OCI-LY1 (cell line): ENCODE data around the gene OLFML1.

Experiments
- H2AFZ ChIP-seq: fragments of 200-600 bp; sonication (generic), shearing (Covaris generic); 2 replicates; pipeline ENCODE4 v1.6.0; 2014; ENCODE audit warnings: antibody characterized with exemption, mild to moderate bottlenecking, low read length
- H3F3A ChIP-seq: fragments of 200-600 bp; sonication (generic), shearing (Covaris generic); 2 replicates; pipeline ENCODE4 v1.6.0; 2014; ENCODE audit warnings: mild to moderate bottlenecking, antibody characterized with exemption, low read length, moderate library complexity; ENCODE audit not compliant: insufficient read depth
- H3K27ac ChIP-seq: fragments of 200-600 bp; sonication (generic); 2 replicates; pipeline ENCODE4 v1.5.1; 2014; ENCODE audit warnings: low read length, mixed run types, mild to moderate bottlenecking, low read depth; ENCODE audit not compliant: poor library complexity, severe bottlenecking
- H3K27me3 ChIP-seq: fragments of 200-600 bp; sonication (generic); 2 replicates; pipeline ENCODE4 v1.6.0; 2014; ENCODE audit warnings: antibody characterized with exemption, mild to moderate bottlenecking, low read length, moderate library complexity; ENCODE audit not compliant: insufficient read depth
- H3K36me3 ChIP-seq: fragments of 200-600 bp; sonication (generic); 2 replicates; pipeline ENCODE4 v1.6.1; 2014; ENCODE audit warnings: mild to moderate bottlenecking, antibody characterized with exemption, low read length, moderate library complexity, mixed read lengths; ENCODE audit not compliant: insufficient read depth
- H3K4me1 ChIP-seq: fragments of 200-600 bp; sonication (generic); 2 replicates; pipeline ENCODE4 v1.5.1; 2014; ENCODE audit warnings: mild to moderate bottlenecking, low read length, moderate library complexity; ENCODE audit not compliant: insufficient read depth, severe bottlenecking
- H3K4me2 ChIP-seq: fragments of 200-600 bp; sonication (generic), shearing (Covaris generic); 2 replicates; pipeline ENCODE4 v1.6.1; 2014; ENCODE audit warnings: low read length
- H3K4me3 ChIP-seq: fragments of 200-600 bp; sonication (generic); 2 replicates; pipeline ENCODE4 v1.5.1; 2014; ENCODE audit warnings: low read length, low read depth, mild to moderate bottlenecking, mixed read lengths; ENCODE audit not compliant: poor library complexity, severe bottlenecking
- H3K79me2 ChIP-seq: fragments of 200-600 bp; shearing (Covaris generic); 2 replicates; pipeline ENCODE4 v1.6.1; 2016; ENCODE audit warnings: mixed run types, low read length, mixed read lengths; ENCODE audit not compliant: insufficient read depth
- H3K9ac ChIP-seq: fragments of 200-600 bp; sonication (generic), shearing (Covaris generic); 2 replicates; pipeline ENCODE4 v1.6.1; 2014; ENCODE audit warnings: mild to moderate bottlenecking, low read length, mixed read lengths
- H3K9me2 ChIP-seq: fragments of 200-600 bp; sonication (generic), shearing (Covaris generic); 2 replicates; pipeline ENCODE4 v1.6.1; 2014; ENCODE audit warnings: low read depth, mild to moderate bottlenecking, low read length, mixed read lengths
- H3K9me3 ChIP-seq: fragments of 200-600 bp; shearing (Covaris generic); 2 replicates; pipeline ENCODE4 v1.6.1; 2014; ENCODE audit warnings: low read length, mixed read lengths
- H4K20me1 ChIP-seq: fragments of 200-600 bp; sonication (generic), shearing (Covaris generic); 2 replicates; pipeline ENCODE4 v1.6.0; 2016; ENCODE audit warnings: mild to moderate bottlenecking, low read length; ENCODE audit not compliant: insufficient read depth
- EZH2 ChIP-seq: fragments of 200-600 bp; sonication (generic), shearing (Covaris generic); IDR thresholded peaks from 2 replicates; pipeline ENCODE4 v1.8.0; 2017; ENCODE audit warnings: borderline replicate concordance, mixed run types, mild to moderate bottlenecking, antibody characterized with exemption, low read length, moderate library complexity, mixed read lengths
- TF ChIP-seq, protein P1 (sequence below): fragments of 200-600 bp; sonication (generic), shearing (Covaris generic); IDR thresholded peaks from 2 replicates; pipeline ENCODE4 v1.5.1; 2017; ENCODE audit warnings: mild to moderate bottlenecking, antibody characterized with exemption, low read length, moderate library complexity, mixed read lengths

OLFML1 gene

DNA sequence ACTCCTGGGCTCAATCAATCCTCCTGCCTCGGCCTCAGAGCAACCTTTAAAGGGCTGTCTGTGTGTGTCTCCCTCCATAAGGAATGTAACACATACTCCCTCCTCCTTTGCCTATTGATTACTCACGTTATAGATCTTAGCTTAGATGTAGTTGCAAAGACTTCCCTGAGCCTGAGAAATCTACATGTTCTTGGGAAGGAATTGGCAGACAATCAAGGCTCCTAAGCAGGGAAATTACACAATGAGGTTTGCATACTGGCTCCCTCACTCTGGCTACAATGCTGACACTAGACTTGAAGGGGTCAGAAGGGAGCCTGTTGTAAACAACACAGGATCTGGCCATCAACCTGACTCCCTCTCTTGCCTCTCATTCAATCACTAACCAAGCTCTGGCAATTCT, 5.2 kb upstream of the OLFML1 start:
- no peaks in the 10 kb centered on the region for H4K20me1 ChIP-seq
- H3K36me3 ChIP-seq = no peaks in the 10 kb centered on the region
- H3K79me2 ChIP-seq = no peaks in the 10 kb centered on the region
- H3K9me3 ChIP-seq = no peaks in the 10 kb centered on the region
- H3K4me2 ChIP-seq = no peak overlapping the region
- H3K9ac ChIP-seq = no peak overlapping the region
- no peak overlapping the region for H3K4me3 ChIP-seq
- H3K27ac ChIP-seq = no peak overlapping the region
- no peak for TF ChIP-seq EZH2
- TF ChIP-seq, protein P1, sequence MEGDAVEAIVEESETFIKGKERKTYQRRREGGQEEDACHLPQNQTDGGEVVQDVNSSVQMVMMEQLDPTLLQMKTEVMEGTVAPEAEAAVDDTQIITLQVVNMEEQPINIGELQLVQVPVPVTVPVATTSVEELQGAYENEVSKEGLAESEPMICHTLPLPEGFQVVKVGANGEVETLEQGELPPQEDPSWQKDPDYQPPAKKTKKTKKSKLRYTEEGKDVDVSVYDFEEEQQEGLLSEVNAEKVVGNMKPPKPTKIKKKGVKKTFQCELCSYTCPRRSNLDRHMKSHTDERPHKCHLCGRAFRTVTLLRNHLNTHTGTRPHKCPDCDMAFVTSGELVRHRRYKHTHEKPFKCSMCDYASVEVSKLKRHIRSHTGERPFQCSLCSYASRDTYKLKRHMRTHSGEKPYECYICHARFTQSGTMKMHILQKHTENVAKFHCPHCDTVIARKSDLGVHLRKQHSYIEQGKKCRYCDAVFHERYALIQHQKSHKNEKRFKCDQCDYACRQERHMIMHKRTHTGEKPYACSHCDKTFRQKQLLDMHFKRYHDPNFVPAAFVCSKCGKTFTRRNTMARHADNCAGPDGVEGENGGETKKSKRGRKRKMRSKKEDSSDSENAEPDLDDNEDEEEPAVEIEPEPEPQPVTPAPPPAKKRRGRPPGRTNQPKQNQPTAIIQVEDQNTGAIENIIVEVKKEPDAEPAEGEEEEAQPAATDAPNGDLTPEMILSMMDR = no peak
- no peaks in the 10 kb centered on the region for H3F3A ChIP-seq
- no peak overlapping the region for H2AFZ ChIP-seq
- no peaks in the 10 kb centered on the region; the same call in 1 of the 2 replicates for H3K27me3 ChIP-seq
- no peaks in the 10 kb centered on the region for H3K4me1 ChIP-seq
- no peaks in the 10 kb centered on the region for H3K9me2 ChIP-seq

DNA sequence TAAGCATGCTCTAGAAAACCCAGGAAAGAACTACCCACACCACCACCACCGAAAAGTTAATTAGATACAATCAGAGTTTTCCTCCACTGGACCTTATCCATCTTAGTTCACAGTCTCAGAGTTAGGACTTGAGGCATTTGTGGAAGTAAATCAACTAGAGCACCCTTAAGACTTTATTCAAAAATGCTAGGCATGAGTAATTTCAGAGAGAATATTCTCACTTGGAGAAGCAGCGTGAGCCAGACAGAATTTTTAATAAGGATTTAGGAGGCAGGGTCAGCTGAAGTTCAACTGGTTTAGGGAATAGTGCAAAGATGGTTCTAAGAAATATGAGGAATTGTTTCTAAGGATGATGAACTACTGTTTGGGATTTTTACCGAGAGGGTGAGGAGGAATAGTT, 1.2 kb upstream of the OLFML1 start:
- Histone ChIP-seq H3K9ac (no peak overlapping the region), H3F3A (no peaks in the 10 kb centered on the region), H3K79me2 (no peaks in the 10 kb centered on the region), H3K4me3 (no peak overlapping the region), H3K4me2 (no peak overlapping the region), H3K9me3 (no peaks in the 10 kb centered on the region), H2AFZ (no peak overlapping the region), H3K36me3 (no peaks in the 10 kb centered on the region), H3K4me1 (no peaks in the 10 kb centered on the region), H3K9me2 (no peaks in the 10 kb centered on the region), H4K20me1 (no peaks in the 10 kb centered on the region), H3K27ac (no peak overlapping the region), H3K27me3 (no peaks in the 10 kb centered on the region; the same call in 1 of the 2 replicates)
- TF ChIP-seq EZH2 = no peak
- TF ChIP-seq, protein P1 = no peak

DNA sequence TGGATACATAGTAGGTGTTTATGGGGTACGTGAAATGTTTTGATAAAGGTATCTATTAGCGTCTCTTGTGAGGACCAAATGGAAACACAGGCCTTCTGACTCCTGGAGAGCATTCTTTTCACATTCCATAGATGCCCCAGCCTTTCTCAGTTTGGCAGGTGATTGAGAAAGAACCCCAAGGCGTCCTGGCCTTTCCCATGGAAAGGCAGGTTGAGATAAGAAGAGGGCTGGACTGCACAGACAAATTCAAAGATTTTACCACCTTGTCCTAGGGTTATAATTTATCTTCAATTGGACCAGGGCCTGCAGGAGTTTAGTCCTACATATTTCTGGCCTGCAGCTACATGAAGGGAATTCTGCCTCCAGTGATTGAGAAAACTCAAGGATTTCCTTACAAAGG, 661 bp upstream of the OLFML1 start:
- Histone ChIP-seq H3K79me2 (no peaks in the 10 kb centered on the region), H4K20me1 (no peaks in the 10 kb centered on the region), H3K4me2 (no peak overlapping the region)

More for the DNA sequence above, 661 bp upstream of the OLFML1 start:
- H3K36me3 ChIP-seq = no peaks in the 10 kb centered on the region
- no peak overlapping the region for H2AFZ ChIP-seq
- H3K9me3 ChIP-seq = no peaks in the 10 kb centered on the region
- no peaks in the 10 kb centered on the region for H3K9me2 ChIP-seq
- H3K27ac ChIP-seq = no peak overlapping the region
- no peaks in the 10 kb centered on the region for H3K4me1 ChIP-seq
- TF ChIP-seq, protein P1 = no peak
- no peak for TF ChIP-seq EZH2
- H3K27me3 ChIP-seq = no peaks in the 10 kb centered on the region; the same call in 1 of the 2 replicates
- no peaks in the 10 kb centered on the region for H3F3A ChIP-seq
- H3K9ac ChIP-seq = no peak overlapping the region
- H3K4me3 ChIP-seq = no peak overlapping the region
